ENCODE results near the gene TJP1.
A peak's percentile ranks its signal among the peaks of the same experiment; 100 is the strongest.
"Not testable (repeated sequence)": the region's sequence is repeated elsewhere in the genome, so short reads cannot be mapped to it uniquely, and the experiment has no call there.

TJP1 gene

DNA sequence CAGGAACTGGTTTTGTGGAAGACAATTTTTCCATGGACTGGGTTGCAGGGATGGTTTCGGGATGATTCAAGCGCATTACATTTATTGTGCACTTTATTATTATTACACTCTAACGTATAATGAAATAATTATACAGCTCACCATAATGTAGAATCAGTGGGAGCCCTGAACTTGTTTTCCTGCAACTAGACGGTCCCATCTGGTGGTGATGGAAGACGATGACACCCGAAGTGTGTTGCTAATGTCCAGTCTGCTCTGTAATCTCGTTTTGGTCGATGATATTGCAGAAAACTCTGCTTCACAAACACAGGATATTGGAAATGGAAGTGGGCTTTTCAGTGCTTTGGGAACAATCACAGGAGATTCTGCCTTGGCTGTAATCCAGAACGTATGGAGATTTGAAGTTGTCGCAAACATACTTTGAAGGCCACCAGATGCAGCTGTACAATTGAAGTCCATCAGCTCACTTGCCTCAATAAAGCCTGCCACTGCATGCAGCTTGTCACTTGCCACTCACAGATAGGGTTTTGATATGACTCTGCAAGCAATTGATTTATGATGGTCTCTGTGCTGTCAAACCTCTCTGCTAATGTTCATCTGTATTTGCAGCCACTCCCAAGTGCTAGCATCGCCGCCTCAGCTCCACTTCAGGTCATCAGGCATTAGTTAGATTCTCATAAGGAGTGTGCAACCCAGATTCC is 141.7 kb downstream of the TJP1 start:
- no peak for DNase-seq

DNA sequence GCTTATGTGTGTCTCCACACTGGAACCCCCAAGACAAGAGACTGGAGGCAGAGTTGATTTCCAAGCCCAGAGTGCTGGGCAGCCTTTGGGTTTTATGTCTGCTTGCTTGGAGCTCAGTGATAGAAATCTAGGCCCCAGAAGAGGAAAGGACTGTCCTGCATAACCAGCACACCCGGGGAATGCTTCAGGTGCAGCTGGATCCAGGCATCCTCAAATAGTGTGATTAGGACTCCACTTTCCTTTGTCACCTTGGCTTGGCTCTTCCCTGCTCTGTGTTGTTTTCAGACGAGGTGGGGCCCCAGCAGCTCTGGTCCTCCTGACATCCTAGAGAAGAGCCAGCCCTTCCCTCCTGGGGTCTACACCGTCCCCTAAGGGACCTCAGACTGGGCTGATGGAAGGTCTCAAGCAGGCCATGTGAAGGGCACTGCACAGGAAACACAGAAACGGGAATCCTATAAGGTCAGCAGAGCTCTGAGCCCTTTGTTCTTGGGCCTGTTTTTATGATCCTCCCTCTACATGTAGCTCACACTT is 143.7 kb downstream of the TJP1 start:
- no peak for DNase-seq

DNA sequence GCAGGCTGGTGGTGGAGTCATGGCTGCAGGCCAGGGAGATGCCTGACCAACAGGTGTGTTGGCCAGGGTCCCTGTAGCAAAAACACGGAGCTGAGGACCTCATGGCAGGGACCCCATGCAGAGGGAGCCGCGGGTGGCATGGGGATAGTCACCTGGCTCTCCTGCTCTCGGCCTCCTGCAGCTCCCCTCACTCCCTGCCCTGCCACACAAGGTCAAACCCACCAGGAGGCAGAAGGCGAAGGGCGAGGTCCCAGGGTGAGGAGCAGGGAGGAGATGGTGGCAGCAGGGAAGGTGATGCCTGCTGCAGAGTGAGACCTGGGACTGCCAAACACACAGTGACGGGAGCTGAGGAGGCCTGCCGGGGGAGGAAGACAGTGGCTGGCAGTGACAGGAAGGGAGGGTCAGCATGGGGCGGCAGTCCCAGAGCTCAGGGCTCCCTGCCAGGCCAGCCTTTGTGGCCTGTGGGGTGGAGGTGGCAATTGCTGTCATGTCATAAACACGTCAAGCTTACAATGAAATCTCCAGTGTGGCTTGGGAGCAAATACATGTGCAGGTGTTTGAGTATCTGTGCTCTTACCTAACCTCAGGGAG is 144.3 kb downstream of the TJP1 start:
- DNase-seq: no peak

DNA sequence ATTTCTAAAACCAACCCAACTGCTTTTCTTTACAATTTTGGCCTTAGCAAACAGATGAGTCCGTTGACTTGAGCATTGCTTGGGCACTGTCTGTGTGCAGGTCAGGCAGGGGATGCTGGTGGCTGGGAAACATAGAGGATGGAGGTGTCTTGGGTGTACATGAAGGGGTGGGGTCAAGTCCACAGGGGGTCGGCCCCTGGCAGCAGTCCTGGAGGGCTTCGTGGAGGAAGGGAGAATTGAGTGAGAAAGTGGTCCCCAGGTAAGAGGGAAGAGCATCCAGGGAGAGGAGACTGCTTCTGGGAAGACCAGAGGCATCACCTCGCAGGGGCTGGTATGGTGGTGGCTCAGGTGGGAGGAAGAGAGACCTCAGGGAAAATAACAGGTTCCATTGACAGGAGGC is 144.8 kb downstream of the TJP1 start:
- no peak for DNase-seq

DNA sequence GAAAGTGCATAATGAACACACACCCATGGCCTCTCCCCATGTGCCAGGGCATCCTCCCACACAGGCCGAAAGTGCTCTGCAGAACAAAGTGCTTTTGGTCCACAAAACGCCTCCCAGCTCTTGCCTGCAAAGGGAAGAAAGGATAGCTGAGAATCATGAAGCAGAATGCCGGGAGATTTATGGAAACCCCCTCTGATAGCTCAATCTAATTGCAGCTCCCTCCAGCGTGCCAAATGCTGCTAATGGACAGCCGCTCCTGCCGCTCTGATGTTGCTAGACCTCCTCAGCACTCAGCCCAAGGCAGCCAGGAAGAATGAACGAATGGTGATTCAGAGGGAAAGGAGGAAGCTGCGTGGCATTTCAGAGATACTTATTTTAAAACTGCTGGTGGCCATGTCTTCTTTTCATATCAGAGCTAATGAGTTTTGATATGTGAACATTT is 145.3 kb downstream of the TJP1 start:
- DNase-seq: no peak

DNA sequence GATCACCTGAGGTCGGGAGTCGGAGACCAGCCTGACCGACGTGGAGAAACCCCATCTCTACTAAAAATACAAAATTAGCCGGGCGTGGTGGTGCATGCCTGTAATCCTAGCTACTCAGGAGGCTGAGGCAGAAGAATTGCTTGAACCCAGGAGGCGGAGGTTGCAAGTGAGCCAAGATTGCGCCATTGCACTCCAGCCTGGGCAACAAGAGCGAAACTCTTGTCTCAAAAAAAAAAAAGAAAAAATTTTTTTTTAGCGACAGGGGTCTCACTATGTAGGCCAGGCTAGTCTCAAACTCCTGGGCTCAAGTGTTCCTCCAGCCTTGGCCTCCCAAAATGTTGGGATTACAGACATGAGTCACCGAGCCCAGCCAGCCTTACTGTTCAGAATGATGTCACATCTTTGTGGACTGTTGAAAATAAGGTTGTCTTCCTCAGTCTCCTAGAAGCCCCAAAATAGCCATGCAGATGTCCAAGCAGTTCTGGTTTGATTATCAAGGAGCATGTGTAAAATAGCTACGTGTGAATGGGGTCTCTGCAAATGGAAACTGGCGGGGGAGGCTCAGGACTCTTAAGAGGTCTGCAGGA is 145.8 kb downstream of the TJP1 start:
- DNase-seq: not testable (repeated sequence)

DNA sequence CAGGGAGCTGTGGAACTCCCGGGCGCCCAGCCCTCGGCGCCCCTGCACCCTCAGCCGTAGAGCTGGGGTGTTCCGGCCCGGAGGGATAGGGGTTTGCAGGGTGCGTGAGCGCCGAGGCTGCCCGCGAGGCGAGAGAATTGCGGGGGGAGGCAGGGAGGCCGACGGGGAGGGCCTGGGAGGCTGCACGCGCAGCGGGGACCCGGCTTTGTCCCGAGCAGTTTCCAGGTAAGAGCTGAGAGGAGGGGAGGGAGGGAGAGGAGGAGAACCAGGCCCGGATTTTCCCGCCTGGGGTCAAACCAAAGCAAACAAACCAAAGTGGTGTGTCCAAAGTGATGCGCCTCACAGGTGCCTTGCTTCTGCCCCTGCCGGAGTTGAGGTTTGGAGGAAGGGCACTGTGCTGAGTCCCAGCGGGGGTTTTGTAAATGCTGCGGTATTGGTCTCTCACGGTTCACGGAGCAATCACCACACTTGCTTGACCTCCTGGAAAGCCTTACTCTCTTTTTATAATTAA is 146.4 kb downstream of the TJP1 start:
- no peak for DNase-seq

DNA sequence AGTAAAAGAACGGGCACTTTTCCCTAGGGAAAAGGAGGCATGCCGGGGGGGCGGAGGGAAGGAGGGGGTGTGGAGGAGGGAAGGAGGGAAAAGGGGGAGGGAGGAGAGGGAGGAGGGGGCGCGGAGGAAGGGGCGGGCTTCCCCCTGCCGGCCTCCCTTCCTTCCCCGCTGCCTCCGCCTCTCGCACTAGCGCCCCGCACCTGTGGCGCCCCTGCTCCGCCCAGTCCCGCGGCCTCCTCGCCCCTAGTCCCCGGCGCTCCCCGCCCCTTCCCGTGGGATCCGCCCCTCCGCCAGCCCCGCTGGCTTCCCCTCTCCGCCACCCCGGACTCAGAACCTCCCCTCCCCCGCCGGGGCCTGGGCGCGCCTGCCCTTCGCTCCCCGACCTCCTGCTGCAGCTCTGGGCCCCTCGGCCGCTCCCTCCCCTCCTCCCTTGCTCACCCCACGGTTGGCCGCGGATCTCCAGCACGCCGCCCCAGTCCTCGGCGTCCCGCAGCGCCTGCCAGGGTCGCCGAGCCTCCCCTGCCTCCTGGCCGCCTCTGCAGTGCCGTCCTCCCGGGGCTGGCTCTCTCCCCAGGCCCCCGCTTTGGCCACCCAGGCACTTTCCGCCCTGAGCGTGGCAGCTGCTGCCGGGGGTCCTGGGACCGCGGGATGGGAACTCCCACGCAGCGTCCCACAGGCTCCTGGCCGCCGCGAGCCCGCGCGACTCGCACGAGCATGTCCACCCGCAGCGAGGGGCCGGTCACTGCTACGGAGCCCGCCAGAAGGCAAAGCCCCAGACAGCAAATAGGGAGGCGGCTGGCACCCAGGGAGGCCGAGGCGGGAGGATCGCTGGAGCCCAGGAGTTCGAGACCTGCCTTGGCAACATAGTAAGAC is 147.4 kb downstream of the TJP1 start:
- no peak for DNase-seq

DNA sequence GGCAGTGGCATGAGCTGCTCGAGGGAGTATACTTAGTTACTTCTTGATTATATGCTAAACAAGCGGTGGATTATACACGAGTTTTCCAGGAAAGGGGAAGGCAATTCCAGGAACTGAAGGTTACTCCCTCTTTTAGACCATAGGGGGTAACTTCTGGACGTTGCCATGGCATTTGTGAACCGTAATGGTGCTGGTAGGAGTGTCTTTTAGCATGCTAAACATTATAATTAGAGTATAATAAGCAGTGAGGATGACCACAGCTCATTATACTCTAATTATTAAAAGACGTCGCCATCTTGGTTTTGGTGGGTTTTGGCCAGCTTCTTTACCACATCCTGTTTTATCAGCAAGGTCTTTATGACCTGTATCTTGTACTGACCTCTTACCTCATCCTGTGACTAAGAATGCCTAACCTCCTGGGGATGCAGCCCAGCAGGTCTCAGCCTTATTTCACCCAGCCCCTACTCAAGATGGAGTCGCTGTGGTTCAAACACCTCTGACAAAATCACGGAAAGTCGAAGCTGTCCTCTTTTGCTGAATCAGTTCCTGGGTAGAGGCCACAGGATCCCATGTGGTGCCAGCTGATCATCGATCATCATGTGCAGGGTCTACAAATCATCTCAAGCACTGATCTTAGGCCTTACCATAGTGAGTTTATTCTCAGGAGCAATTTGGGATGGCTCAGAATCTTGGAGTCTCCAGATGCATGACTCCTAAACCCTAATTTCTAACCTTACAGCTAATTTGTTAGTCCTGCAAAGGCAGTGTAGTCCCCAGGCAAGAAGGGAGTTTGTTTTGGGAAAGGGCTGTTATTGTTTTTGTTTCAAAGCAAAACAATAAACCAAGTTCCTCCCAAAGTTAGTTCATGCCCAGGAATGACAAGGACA is 149.1 kb downstream of the TJP1 start:
- DNase-seq: peak; percentile 56

DNA sequence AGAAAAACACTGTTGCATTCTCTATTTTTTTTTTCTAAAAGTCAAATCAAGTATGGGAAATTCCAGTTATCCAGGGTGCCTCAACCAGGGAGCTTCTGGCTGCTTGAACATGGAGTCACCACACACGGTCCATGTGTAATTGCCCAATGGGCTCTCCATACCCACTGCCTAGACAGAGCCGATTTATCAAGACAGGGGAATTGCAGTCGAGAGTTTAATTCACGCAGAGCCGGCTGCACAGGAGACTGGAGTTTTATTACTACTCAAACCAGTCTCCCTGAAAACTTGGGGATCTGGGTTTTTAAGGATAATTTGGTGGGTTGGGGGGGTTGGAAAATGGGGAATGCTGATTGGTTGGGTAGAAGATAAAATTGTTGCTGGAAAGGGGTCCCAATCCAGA is 149.8 kb downstream of the TJP1 start:
- DNase-seq: no peak

DNA sequence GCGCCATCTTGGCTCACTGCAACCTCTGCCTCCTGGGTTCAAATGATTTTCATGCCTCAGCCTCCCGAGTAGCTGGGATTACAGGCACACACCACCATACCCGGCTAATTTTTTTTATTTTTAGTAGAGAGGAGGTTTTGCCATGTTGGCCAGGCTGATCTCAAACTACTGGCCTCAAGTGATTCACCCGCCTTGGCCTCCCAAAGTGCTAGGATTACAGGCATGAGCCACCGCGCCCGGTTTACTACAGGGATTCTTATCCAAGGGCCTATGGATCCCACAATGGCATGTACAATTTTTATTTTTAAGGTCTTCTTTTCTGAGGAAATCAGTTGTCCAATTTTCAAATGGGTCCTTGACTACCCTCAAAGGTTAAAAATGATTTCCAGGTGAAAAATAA is 150.2 kb downstream of the TJP1 start:
- DNase-seq: not testable (repeated sequence)

DNA sequence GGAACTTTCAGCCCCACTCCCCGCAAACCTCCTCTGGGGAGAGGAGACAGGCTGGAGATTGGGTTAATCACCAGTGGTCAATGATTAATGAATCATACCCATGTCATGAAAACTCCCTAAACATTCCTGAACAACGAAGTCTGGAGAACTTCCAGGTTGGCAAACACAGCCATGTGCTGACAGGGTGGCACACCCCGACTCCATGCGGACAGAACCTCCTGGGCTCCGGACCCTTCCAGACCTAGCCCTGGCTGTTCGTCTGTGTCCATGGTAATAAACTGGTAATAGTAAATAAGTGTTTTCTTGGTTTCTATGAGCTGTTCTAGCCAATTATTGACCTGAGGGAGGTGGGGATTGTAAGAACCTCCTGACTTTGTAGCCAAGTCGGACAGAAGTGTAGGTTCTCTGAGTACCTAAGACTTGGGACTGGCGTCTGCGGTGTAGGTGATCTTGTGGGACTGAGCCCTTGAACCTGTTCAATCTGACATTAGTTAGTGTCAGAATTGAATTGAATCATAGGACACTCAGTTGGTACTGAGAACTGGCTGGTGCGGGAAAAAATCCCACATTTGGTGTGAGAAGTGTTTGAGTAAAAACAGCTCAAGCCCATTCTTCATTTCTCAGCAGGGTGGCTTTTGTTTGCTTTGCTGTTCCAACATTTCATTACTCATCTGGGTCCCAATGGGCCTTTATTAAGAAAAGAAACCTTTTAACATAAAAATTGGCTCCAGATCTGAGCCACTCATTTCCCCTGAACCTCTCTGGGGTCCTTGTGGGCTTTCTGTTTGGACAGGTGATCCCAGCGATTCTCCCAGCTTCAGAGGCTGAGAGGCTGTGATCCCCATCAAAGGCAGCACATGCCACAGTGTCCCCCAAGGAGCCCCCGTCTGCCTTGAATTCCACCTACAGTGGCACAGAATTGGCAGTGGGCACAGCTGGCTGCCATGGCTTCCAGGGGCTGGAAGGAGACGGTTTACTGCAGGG is 151.0 kb downstream of the TJP1 start:
- DNase-seq: no peak

DNA sequence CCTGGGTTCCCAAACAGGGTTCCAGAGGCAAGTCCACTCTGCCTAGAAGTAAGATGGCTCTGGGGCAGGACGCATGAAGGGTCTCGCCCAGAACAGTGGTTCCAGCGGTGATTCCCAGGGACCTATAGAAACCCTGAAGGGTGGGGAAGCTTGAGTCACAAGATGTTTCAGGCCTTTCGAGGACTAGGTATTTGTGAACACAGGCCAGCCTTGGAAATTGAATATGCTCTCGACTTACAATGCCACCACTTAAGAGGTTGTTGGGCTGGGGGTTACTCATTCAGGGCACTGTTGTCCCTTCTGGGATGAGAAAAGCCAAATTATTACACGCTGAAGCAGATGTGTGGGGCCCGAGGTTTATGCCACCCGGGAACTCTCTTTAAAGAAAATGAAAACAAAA is 152.0 kb downstream of the TJP1 start:
- no peak for DNase-seq

DNA sequence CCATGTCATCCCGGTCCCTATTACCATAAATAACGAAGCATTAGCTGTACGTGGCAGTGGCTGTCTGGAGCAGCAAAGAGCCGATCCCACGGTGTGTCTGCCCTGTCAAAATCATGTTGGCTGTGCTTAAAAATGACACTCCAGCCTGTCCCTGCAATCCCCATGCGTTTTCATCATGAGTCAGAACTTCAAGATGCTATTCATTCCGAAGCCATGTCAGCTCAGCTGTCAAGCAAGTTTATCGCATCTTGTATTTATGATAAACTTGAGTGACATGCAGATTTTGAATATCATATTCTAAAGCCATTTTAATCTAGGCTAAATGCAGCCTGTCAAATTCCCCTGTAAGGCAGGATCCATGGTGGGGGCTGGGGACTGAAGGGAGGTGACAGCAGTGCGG is 152.4 kb downstream of the TJP1 start:
- DNase-seq: no peak

DNA sequence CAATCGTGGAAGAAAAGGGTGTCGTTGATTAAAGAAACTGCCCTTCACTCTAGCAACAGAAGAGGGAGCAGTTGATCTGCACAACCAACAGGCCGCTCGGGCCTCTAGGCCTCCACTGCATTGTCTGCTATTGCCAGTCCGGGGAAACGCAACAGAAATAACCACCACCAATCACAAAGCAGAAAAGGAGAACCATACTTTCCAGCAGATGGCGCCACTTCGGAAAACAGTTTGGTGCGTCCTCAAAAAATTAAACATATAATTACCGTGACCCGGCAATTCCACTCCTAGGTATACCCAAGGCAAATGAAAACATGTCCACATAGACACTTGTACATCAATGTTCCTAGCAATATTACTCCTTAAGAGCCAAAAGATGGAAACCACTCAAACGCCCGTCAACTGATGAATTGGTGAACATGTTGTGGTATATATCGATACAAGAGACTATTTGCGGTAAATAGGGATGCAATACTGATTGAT is 154.1 kb downstream of the TJP1 start:
- peak; percentile 76 for DNase-seq

DNA sequence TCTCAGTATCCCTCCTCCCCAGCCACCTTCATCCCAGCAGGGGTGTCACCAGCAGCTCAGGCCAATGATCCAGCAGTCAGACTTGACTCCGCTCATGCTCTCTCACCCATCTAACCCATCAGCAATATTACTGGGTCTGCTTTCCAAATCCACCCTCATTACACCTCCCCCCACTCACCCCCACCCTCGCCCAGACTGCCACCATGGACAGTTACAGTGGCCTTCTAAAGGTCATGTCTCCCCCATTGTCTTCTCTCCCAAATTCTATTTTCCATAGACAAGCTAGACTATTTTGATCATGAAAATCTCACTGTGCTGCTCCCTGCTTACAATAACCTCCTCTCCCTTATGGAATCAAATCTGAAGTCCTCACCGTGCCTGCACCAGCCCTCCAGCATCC is 156.0 kb downstream of the TJP1 start:
- DNase-seq: no peak

DNA sequence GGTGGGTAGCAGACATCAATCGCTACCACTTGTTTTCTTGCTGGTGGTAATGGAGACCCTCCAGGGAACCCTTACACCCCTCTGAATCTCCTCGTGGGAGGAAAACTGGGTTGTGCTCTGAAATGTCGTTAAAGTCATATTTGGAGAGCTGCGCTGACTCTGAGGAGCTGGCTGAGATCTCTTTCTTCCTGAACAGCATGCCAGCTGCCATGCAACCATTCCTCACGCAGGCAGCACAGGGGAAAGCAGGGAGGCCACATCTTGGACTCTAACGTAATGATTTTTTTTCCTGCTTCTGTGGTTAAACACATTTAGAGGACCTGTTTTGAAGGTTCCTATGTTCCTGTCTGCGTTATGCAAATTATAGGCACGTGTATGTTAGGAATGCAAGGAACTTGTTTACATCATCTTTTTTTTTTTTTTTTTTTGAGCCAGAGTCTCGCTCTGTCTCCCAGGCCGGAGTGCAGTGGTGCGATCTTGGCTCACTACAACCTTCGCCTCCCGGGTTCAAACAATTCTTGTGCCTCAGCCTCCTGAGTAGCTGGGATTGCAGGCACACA is 156.7 kb downstream of the TJP1 start:
- no peak for DNase-seq

DNA sequence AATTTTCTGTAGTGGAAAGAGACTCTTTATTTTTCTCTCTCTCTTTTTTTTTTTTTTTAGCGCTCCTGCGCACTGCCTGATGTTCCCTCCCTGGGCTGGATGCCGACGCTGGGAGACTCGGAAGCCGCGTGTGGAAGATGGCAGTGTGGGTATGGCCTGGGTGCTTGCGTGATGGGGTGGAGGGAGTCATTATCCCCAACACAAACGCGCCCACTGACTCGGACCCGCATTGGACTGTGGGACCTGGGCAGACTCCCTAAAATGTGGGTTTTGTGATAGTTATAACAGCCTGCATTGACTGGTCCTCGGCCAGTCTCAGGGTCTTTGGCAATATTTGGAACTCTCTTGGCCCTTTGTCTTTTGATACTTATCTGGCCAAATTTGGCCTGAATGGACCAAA is 157.9 kb downstream of the TJP1 start:
- DNase-seq: no peak

DNA sequence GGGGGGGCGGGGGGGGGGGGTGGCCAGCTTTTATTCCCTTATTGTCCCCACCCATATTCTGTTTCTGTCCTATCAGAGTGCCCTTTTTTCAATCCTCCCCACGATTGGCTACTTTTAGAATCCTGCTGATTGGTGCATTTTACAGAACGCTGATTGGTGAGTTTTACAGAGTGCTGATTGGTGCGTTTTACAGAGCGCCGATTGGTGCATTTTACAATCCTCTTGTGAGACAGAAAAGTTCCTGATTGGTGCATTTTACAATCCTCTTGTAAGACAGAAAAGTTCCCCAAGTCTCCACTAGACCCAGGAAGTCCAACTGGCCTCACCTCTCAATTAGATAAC is 164.8 kb downstream of the TJP1 start:
- DNase-seq: not testable (repeated sequence)

Data from OCI-M1 (cell line).